Subcutaneous adipose tissue (tissue), 4 donors: Measurements from ENCODE around the gene ACADVL. TPM values are rescaled to one million over a fixed set of nuclear protein-coding genes. Genes with fewer than 3 reads are reported as not detected.

Experiments used
- total RNA-seq, 4 donors: library from RNA; depleted of rRNA; stranded (reverse); fragments of >200 nt; gene quantifications; one replicate each; pipeline ENCODE4 v1.1.0, GENCODE V29; 2016
- TF ChIP-seq, protein P1 (sequence below): fragments of 450-650 bp; IDR thresholded peaks from one replicate; pipeline ENCODE4 v1.5.1; 2016; ENCODE audit warnings: low read depth, mild to moderate bottlenecking, control low read depth, antibody characterized with exemption, moderate library complexity

ACADVL gene
- total RNA-seq, 4 donors from 2014 or later, result 533 to 1,103 (median 672) TPM

DNA sequence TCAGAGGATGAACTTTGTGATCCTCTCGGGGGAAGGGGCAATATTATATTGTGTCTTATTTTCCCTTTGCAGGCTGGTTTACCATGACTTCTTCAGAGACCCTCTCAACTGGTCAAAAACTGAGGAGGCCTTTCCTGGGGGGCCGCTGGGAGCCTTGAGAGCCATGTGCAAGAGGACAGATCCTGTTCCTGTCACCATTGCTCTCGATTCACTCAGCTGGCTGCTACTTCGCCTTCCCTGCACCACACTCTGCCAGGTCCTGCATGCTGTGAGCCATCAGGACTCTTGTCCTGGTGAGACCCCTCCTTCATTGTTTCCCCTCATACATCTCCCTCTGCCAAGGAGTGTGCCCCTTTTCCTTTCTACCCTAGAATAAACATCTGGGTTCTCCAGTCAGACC is 34.8 kb downstream of the ACADVL start:
- TF ChIP-seq, protein P1, sequence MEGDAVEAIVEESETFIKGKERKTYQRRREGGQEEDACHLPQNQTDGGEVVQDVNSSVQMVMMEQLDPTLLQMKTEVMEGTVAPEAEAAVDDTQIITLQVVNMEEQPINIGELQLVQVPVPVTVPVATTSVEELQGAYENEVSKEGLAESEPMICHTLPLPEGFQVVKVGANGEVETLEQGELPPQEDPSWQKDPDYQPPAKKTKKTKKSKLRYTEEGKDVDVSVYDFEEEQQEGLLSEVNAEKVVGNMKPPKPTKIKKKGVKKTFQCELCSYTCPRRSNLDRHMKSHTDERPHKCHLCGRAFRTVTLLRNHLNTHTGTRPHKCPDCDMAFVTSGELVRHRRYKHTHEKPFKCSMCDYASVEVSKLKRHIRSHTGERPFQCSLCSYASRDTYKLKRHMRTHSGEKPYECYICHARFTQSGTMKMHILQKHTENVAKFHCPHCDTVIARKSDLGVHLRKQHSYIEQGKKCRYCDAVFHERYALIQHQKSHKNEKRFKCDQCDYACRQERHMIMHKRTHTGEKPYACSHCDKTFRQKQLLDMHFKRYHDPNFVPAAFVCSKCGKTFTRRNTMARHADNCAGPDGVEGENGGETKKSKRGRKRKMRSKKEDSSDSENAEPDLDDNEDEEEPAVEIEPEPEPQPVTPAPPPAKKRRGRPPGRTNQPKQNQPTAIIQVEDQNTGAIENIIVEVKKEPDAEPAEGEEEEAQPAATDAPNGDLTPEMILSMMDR, result no peak

DNA sequence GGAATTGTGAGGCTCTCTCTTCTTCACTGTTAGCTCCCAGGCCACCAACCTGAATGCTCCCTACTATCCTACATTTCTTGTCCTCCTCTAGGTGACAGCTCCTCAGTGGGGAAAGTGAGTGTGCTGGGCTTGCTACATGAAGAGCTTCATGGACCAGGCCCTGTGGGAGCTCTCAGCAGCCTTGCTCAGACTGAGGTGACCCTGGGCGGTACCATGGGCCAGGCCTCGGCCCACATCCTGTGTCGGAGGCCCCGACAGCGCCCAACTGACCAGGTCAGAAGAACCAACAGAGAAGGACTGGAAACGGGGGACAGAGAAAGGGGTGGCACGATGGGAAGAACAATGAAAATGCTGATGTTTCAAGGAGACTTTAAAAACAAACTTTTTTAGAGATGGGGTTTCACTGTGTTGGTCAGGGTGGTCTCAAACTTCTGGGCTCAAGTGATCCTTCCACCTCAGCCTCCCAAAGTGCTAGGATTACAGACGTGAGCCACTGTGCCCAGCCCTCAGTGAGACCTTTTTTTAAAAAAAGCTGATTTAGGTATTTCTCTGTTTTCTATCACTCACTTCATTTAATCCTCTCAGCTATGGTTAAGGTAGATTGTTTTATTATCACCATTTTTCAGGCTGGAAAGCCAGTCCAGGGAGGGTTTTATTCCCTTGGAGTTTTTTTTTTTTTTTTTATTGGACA is 37.2 kb downstream of the ACADVL start:
- TF ChIP-seq, protein P1, result no peak

DNA sequence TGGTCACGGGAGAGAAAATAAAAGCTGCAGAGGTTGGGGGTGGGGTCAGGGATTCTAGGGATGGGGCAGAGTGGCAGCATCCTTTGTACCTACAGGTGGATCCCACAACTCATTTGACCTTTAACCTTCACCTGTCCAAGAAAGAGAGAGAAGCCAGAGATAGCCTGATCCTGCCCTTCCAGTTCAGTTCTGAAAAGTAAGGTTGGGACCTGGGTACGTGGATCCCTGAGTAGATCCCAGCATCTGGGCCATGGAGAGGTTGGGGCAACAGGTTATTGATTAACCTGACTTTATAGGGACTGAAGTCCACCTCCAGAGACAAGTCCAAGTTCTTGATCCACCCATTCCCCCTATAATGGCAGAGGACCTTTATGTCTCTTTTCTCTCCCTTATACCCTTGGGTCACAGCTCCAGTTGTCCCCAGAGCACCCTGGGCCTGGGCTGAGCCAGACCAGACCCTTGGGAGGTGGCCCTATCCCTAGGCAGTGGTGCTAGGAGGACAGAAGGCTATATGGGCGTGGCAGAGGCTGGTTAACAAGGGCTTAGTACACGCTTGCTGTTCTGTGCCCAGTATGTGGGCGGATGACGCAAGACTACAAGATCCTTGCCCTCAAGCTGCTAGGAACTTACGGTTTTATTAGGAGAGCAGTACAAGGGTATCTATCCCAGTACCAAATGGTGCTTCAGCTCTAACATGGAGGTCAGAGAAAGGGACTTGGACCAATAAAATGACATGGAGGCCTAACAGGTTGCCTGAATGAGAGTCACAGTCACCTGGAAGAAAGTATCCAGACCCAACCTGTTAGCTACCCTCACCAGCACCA is 39.2 kb downstream of the ACADVL start:
- TF ChIP-seq, protein P1, result no peak

DNA sequence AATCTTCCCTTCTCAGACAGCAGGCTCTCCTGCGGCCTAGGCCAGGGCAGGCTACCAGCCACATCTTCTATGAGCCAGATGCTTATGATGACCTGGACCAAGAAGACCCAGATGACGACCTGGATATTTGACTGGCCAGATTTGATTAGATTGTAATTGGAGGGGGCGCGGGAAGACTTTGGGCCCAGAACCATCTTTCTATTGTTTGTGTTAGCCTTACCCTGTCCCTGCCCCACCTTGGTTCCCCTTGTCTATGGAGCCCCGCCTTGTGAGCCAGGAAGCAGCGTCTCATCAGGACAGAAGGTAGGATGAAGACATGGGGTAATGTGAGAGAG is 39.8 kb downstream of the ACADVL start:
- TF ChIP-seq, protein P1, result no peak

DNA sequence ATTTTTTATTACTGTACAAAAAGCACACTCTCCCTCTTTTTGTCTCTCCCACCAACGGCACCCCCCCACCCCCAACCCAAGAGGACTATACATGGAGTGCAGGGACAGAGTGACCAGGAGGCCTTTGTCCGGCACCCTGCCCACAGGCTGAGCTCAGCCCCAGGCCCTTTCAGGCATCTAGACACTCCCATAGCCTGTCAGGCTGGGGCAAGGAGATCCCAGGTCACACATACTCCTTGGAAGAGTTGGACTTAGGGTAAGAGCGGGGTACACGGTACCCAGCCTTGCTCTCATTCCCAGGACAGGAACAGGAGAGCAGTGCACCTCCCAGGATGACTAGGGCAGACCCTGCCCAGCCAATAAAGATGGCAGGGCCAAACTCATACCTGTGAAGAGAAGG is 40.4 kb downstream of the ACADVL start:
- TF ChIP-seq, protein P1, result no peak

DNA sequence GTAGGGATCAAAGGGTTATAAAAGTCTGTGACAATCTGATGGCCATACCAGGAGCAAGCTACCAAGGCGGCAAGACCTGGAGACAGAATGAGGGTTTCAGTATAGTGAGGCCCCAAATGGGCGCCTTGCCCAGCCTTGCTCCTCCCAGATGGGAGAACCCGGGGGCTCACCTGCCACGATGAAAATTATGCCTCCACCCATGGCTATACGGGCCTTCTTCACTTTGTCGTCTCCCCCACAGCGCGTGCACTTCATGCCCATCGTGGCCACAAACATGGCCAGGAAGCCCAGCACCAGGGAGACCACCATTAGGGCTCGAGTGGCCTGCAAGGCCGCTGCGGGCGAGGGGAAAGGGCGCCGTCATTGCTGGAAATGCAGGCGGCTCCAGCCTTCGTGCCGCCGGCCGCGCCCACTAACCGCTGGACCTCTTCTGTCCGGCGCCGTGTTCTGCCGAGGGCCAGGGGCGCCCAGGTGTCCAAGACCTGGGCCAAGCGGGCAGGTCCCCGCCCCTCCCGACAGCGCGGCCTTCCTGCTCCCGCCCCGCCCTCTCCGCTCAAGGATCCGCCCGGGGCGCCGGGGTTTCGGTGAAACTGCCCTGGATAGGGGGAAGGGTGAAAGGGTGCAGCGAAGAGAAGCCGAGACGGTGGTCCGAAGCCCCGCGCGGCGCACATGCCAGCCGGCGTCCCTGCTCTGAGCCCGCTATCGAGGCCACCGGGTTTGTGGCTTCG is 41.1 kb downstream of the ACADVL start:
- TF ChIP-seq, protein P1, result no peak
